GM12878 (cell line): ENCODE measurements around the gene AAMP. TPM values are rescaled to one million over a fixed set of nuclear protein-coding genes. Genes with fewer than 3 reads are reported as not detected.

ENCODE experiments used
- ATAC-seq: fragments of 200-7000 bp; cut with Tn5 transposase; 3 replicates; pipeline ENCODE4 v1.9.1; 2020; ENCODE audit warnings: mild to moderate bottlenecking, moderate library complexity
- BruUV-seq: library from RNA; stranded (reverse); fragments of 400-500 nt; replicated peaks from 2 replicates; lab custom pipeline; 2021; lab: Mats Ljungman, UMichigan
- CTCF ChIA-PET: fragments of 300-600 bp; sonication (Branson Sonifier 250); formaldehyde crosslinking; extraction: SDS; loops from one replicate; lab custom pipeline; 2021; ENCODE audit warnings: inconsistent platforms; lab: Yijun Ruan, JAX
- POLR2A ChIA-PET: fragments of 350-600 bp; formaldehyde crosslinking; extraction: SDS; loops from one replicate; lab custom pipeline; 2021; ENCODE audit warnings: inconsistent platforms; lab: Charles Lee
- RAD21 ChIA-PET: fragments of 300-600 bp; sonication (Branson Sonifier 250); formaldehyde crosslinking; loops from one replicate; lab custom pipeline; 2023; ENCODE audit warnings: antibody characterized with exemption; ENCODE audit not compliant: unreplicated experiment; lab: Charles Lee
- SMC1A ChIA-PET: fragments of 300-600 bp; sonication (Branson Sonifier 250); formaldehyde crosslinking; loops from one replicate; lab custom pipeline; 2023; ENCODE audit not compliant: unreplicated experiment, uncharacterized antibody; lab: Charles Lee
- DNase-seq: peaks from one replicate; pipeline ENCODE4 v3.0.0-alpha.2; 2011; ENCODE audit warnings: low read depth, low spot score
- FAIRE-seq: peaks from 3 replicates; lab custom pipeline; 2011; peaks lifted over from hg19 to GRCh38; lab: Jason Lieb, UNC
- H2AFZ ChIP-seq: 2 replicates; pipeline ENCODE4 v1.6.0; 2011; ENCODE audit warnings: low read depth, low read length, control low read depth; ENCODE audit not compliant: control insufficient read depth
- H3K27ac ChIP-seq: 2 replicates; pipeline ENCODE4 v1.5.1; 2011; ENCODE audit warnings: control low read depth; ENCODE audit not compliant: control insufficient read depth, insufficient read depth
- H3K27me3 ChIP-seq, 2 experiments: replicated peaks in 1 of 2; 2 replicates each; pipeline versions ENCODE4 v1.6.0 to v1.6.1; 2011; ENCODE audit warnings: low read length in 1 of 2; ENCODE audit not compliant: control insufficient read depth in 2 of 2, insufficient read depth in 2 of 2
- H3K36me3 ChIP-seq, 2 experiments: 2 replicates each; pipeline ENCODE4 v1.5.1; 2011; ENCODE audit warnings: low read length in 1 of 2; ENCODE audit not compliant: control insufficient read depth in 2 of 2, insufficient read depth in 2 of 2
- H3K4me1 ChIP-seq: 2 replicates; pipeline ENCODE4 v1.6.1; 2011; ENCODE audit warnings: mild to moderate bottlenecking, low read length, moderate library complexity, mixed read lengths; ENCODE audit not compliant: control insufficient read depth, insufficient read depth
- H3K4me2 ChIP-seq: 2 replicates; pipeline ENCODE4 v1.6.0; 2011; ENCODE audit warnings: control low read depth; ENCODE audit not compliant: control insufficient read depth, insufficient read depth
- H3K4me3 ChIP-seq: fragments of 200-600 bp; sonication (generic); 2 replicates; pipeline ENCODE4 v1.5.1; 2016
- H3K79me2 ChIP-seq: 2 replicates; pipeline ENCODE4 v1.6.0; 2011; ENCODE audit warnings: low read length; ENCODE audit not compliant: control insufficient read depth, insufficient read depth
- H3K9ac ChIP-seq: 2 replicates; pipeline ENCODE4 v1.8.0; 2011; ENCODE audit warnings: low read length, control low read depth, mixed read lengths; ENCODE audit not compliant: control insufficient read depth, insufficient read depth
- H3K9me3 ChIP-seq: replicated peaks from 3 replicates; pipeline ENCODE4 v1.5.1; 2011; ENCODE audit warnings: mild to moderate bottlenecking, low read length; ENCODE audit not compliant: control insufficient read depth, insufficient read depth
- H4K20me1 ChIP-seq: 2 replicates; pipeline ENCODE4 v1.6.0; 2011; ENCODE audit not compliant: control insufficient read depth, insufficient read depth
- BACH1 ChIP-seq: fragments of 450-650 bp; IDR thresholded peaks from 2 replicates; pipeline ENCODE4 v1.6.1; 2017; ENCODE audit warnings: mild to moderate bottlenecking, borderline replicate concordance
- CEBPB ChIP-seq, 2 experiments: fragments of 150-350 bp in 1 of 2; IDR thresholded peaks; 2 replicates each; pipeline ENCODE4 v1.6.1; 2012 to 2014; ENCODE audit warnings: low read depth in 2 of 2, low read length in 2 of 2, borderline replicate concordance in 1 of 2, inconsistent platforms in 1 of 2
- ELK1 ChIP-seq: IDR thresholded peaks from 2 replicates; pipeline ENCODE4 v1.6.1; 2012; ENCODE audit warnings: low read depth, low read length, improper control_type of control experiment
- IKZF2 ChIP-seq, 2 experiments: fragments of 450-650 bp; IDR thresholded peaks; 2 replicates each; pipeline ENCODE4 v1.6.1; 2017; ENCODE audit warnings: mild to moderate bottlenecking in 2 of 2, moderate library complexity in 2 of 2
- IRF3 ChIP-seq: fragments of 450-650 bp; IDR thresholded peaks from 2 replicates; pipeline ENCODE4 v1.6.1; 2014; ENCODE audit warnings: mild to moderate bottlenecking
- IRF4 ChIP-seq: IDR thresholded peaks from 2 replicates; pipeline ENCODE4 v1.6.1; 2011; ENCODE audit warnings: low read depth, low read length
- KDM1A ChIP-seq: fragments of 200-600 bp; sonication (generic); IDR thresholded peaks from 2 replicates; pipeline ENCODE4 v1.6.1; 2016; ENCODE audit warnings: borderline replicate concordance
- MXI1 ChIP-seq: fragments of 150-350 bp; IDR thresholded peaks from 2 replicates; pipeline ENCODE4 v1.6.1; 2011; ENCODE audit warnings: low read depth, mild to moderate bottlenecking, inconsistent platforms, low read length, improper control_type of control experiment
- NKRF ChIP-seq: fragments of 450-650 bp; conservative IDR thresholded peaks from 2 replicates; pipeline ENCODE4 v1.6.1; 2017; ENCODE audit warnings: mild to moderate bottlenecking, moderate library complexity
- RBBP5 ChIP-seq: fragments of 200-600 bp; sonication (generic); conservative IDR thresholded peaks from 2 replicates; pipeline ENCODE4 v1.6.1; 2016
- SIN3A ChIP-seq: IDR thresholded peaks from 2 replicates; pipeline ENCODE4 v1.6.1; 2012; ENCODE audit warnings: low read depth, low read length, improper control_type of control experiment
- SRF ChIP-seq, 2 experiments: IDR thresholded peaks; 2 replicates each; pipeline ENCODE4 v1.6.1; 2011; ENCODE audit warnings: low read depth in 2 of 2, low read length in 2 of 2, mild to moderate bottlenecking in 1 of 2, moderate library complexity in 1 of 2
- TCF7 ChIP-seq: IDR thresholded peaks from 2 replicates; pipeline ENCODE4 v1.6.1; 2014; ENCODE audit warnings: antibody characterized with exemption, borderline replicate concordance
- ZBTB4 ChIP-seq: fragments of 450-650 bp; formaldehyde crosslinking; IDR thresholded peaks from 2 replicates; pipeline ENCODE4 v1.4.0; 2022; ENCODE audit warnings: mild to moderate bottlenecking, moderate library complexity
- WGBS: methylation state at CpG from one replicate; pipeline ENCODE4 v1.1.6; 2016; ENCODE audit warnings: low lambda C conversion rate; ENCODE audit not compliant: insufficient replicate concordance, insufficient coverage; ENCODE audit errors: missing lambda C conversion rate; 5-methylcytosine and 5-hydroxymethylcytosine counted together
- in situ Hi-C: fragments of 300-500 bp; cut with MboI; formaldehyde crosslinking; loops from 9 replicates; pipeline ENCODE4 v1.14.3; 2018; ENCODE audit warnings: mixed read lengths
- intact Hi-C: fragments of 100-400 bp; cut with micrococcal nuclease; formaldehyde crosslinking; loops from one replicate; pipeline ENCODE4 v1.14.2; 2022; ENCODE audit not compliant: unreplicated experiment
- polyA plus RNA-seq, 11 experiments: library from polyadenylated mRNA; depleted of rRNA in 4 of 11; unstranded in 6 of 11; stranded (reverse) in 5 of 11; fragments of >200 nt; fragmentation: Nextera tagmentation in 4 of 11; fragmentation: Illumina TruSeq in 1 of 11; extraction: Ambion mirVana in 4 of 11; extraction: Trizol in 1 of 11; gene quantifications; 1 replicate in 1 of 11; 2 replicates in 10 of 11; pipeline versions ENCODE4 v1.2.1 to v1.2.3, GENCODE V29; 2011 to 2016; ENCODE audit warnings: inconsistent platforms in 2 of 11, missing spikeins in 2 of 11, low read depth in 1 of 11
- total RNA-seq, 4 experiments: library from RNA; depleted of rRNA in 3 of 4; stranded (reverse); fragments of >200 nt in 3 of 4; fragmentation: Illumina TruSeq in 1 of 4; extraction: Trizol in 1 of 4; gene quantifications; 2 replicates each; pipeline versions ENCODE4 v1.2.1 to v1.2.3, GENCODE V29; 2013 to 2021

Gene AAMP
- total and polyA plus RNA-seq, 10 of the 15 experiments (the other 5 are each of a cell fraction or from before 2014, with no cell fraction given) = 4.4 to 140 (median 81.9) TPM

GRCh38 chr2:218262631-218263586 lies 7.0 kb downstream of the AAMP start (continued):
- TF ChIP-seq ZBTB4 (CRISPR knock-in tag) = no peak

- Histone ChIP-seq H4K20me1 (no peaks in the 10 kb centered on the region), H3K79me2 (no peaks in the 10 kb centered on the region), H3K4me3 (no peak overlapping the region), H3K4me1 (peaks cover 31% of the 10 kb centered on the region), H3K9me3 (no peaks in the 10 kb centered on the region), H2AFZ (no peak overlapping the region), H3K27ac (0 out of 2 replicates have a peak overlapping the region, but pooled peaks have one; percentile 10), H3K9ac (no peak overlapping the region), H3K36me3 (peaks cover 10 to 18% of the 10 kb centered on the region in 2 experiments; a peak in 3 of 4 replicates), H3K4me2 (no peak overlapping the region), H3K27me3 (no peaks in the 10 kb centered on the region)
- ChIA-PET RAD21 (no interaction called here), CTCF (interaction anchor here (0.9 to 4.7 kb wide), 2 partner anchors 9 to 10 kb away, joined by 3 to 22 read pairs; partner anchors contain the start of genes AAMP and PNKD), POLR2A (no interaction called here), SMC1A (no interaction called here)
- BruUV-seq = no TSS peak
- no peak for ATAC-seq
- DNase-seq = no peak
- 80% methylated on average over 6 of the region's 6 CpGs for WGBS
- in situ Hi-C loops = no loop called here
- FAIRE-seq = no peak
- intact Hi-C loops = no loop called here
- TF ChIP-seq RBBP5 (no peak), IRF4 (no peak), CEBPB (IDR thresholded peaks at IDR 0.05; ENCODE audit: borderline replicate concordance in 1 of 2, low read depth in 2 of 2, low read length in 2 of 2) (no peak), TCF7 (no peak), SRF (IDR thresholded peaks at IDR 0.05; ENCODE audit: low read depth in 2 of 2, low read length in 2 of 2) (no peak), IRF3 (no peak), BACH1 (no peak), KDM1A (no peak), ELK1 (no peak), IKZF2 (IDR thresholded peaks at IDR 0.05) (no peak), MXI1 (no peak), NKRF (no peak), SIN3A (no peak)
These were observed 7.7 kb downstream of the AAMP start for GRCh38 chr2:218262237-218262600.
